SK-N-SH (cell line): ENCODE data around the gene PCNX2. TPM values are rescaled to one million over a fixed set of nuclear protein-coding genes. Genes with fewer than 3 reads are reported as not detected.

ENCODE experiments used
- CTCF ChIA-PET: fragments of 300-600, 350-600 bp; formaldehyde crosslinking; extraction: SDS; loops from one replicate; lab custom pipeline; 2021; lab: Yijun Ruan, JAX
- POLR2A ChIA-PET: fragments of 350-600 bp; sonication (Branson Sonifier 250); formaldehyde crosslinking; extraction: SDS; loops from one replicate; lab custom pipeline; 2020; ENCODE audit warnings: antibody characterized with exemption, inconsistent platforms; lab: Yijun Ruan, JAX
- DNase-seq: peaks from one replicate; pipeline ENCODE4 v3.0.0; 2012
- H2AFZ ChIP-seq: fragments of 200-600 bp; sonication (generic); 2 replicates; pipeline ENCODE4 v1.8.1; 2016; ENCODE audit warnings: antibody characterized with exemption, mild to moderate bottlenecking, low read depth
- H3F3A ChIP-seq: fragments of 200-600 bp; sonication (generic); replicated peaks from 2 replicates; pipeline ENCODE3; 2016; ENCODE audit warnings: antibody characterized with exemption, mild to moderate bottlenecking; ENCODE audit not compliant: insufficient read depth
- H3K27ac ChIP-seq, 2 experiments: fragments of 200-500 bp in 1 of 2; fragments of 200-600 bp in 1 of 2; sonication (Bioruptor generic) in 1 of 2; sonication (generic), shearing (Covaris generic) in 1 of 2; 2 replicates each; pipeline versions ENCODE4 v1.5.1 to v1.6.1; 2014 to 2016; ENCODE audit warnings: low read depth in 2 of 2, inconsistent platforms in 1 of 2, low read length in 1 of 2, mild to moderate bottlenecking in 1 of 2, mixed read lengths in 1 of 2
- H3K27me3 ChIP-seq: fragments of 200-600 bp; sonication (generic), shearing (Covaris generic); 2 replicates; pipeline ENCODE4 v1.6.1; 2016; ENCODE audit warnings: mixed run types; ENCODE audit not compliant: insufficient read depth
- H3K36me3 ChIP-seq, 2 experiments: fragments of 200-500 bp in 1 of 2; fragments of 200-600 bp in 1 of 2; sonication (Bioruptor generic) in 1 of 2; sonication (generic) in 1 of 2; replicated peaks in 1 of 2; 2 replicates each; pipeline versions ENCODE3 to v1.5.1; 2014 to 2016; ENCODE audit warnings: low read length in 1 of 2, mild to moderate bottlenecking in 1 of 2; ENCODE audit not compliant: insufficient read depth in 2 of 2, control insufficient read depth in 1 of 2
- H3K4me1 ChIP-seq, 2 experiments: fragments of 200-500 bp in 1 of 2; fragments of 200-600 bp in 1 of 2; sonication (Bioruptor generic) in 1 of 2; sonication (generic), shearing (Covaris generic) in 1 of 2; 2 replicates each; pipeline versions ENCODE4 v1.5.1 to v1.6.1; 2014 to 2016; ENCODE audit warnings: low read depth in 1 of 2, low read length in 1 of 2, mixed run types in 1 of 2; ENCODE audit not compliant: insufficient read depth in 2 of 2, control insufficient read depth in 1 of 2
- H3K4me2 ChIP-seq: fragments of 200-600 bp; sonication (generic), shearing (Covaris generic); 2 replicates; pipeline ENCODE4 v1.6.1; 2017; ENCODE audit warnings: mixed run types
- H3K4me3 ChIP-seq, 2 experiments: fragments of 200-500 bp in 1 of 2; fragments of 200-600 bp in 1 of 2; sonication (Bioruptor generic) in 1 of 2; sonication (generic), shearing (Covaris generic) in 1 of 2; 2 replicates each; pipeline versions ENCODE4 v1.5.1 to v1.8.1; 2014 to 2016; ENCODE audit warnings: low read depth in 2 of 2, inconsistent platforms in 1 of 2, low read length in 1 of 2, mild to moderate bottlenecking in 1 of 2, mixed read lengths in 1 of 2, moderate library complexity in 1 of 2
- H3K79me2 ChIP-seq: fragments of 200-600 bp; sonication (generic); 2 replicates; pipeline ENCODE4 v1.8.1; 2017; ENCODE audit warnings: mild to moderate bottlenecking; ENCODE audit not compliant: insufficient read depth
- H3K9ac ChIP-seq: fragments of 200-600 bp; sonication (generic); 2 replicates; pipeline ENCODE4 v1.6.1; 2017; ENCODE audit warnings: mixed run types
- H3K9me2 ChIP-seq: fragments of 200-600 bp; sonication (generic); 2 replicates; pipeline ENCODE4 v1.6.1; 2017; ENCODE audit warnings: mixed run types
- H3K9me3 ChIP-seq: fragments of 200-600 bp; sonication (generic); 2 replicates; pipeline ENCODE4 v1.6.1; 2017; ENCODE audit warnings: mixed run types, mild to moderate bottlenecking, moderate library complexity
- H4K20me1 ChIP-seq: fragments of 200-600 bp; sonication (generic); 2 replicates; pipeline ENCODE4 v1.6.1; 2017; ENCODE audit warnings: mild to moderate bottlenecking, mixed run types; ENCODE audit not compliant: insufficient read depth
- CHD2 ChIP-seq: fragments of 150-350 bp; IDR thresholded peaks from 2 replicates; pipeline ENCODE4 v1.6.1; 2018; ENCODE audit warnings: low read length; ENCODE audit not compliant: partially characterized antibody
- ELF1 ChIP-seq: IDR thresholded peaks from 2 replicates; pipeline ENCODE4 v1.4.0; 2012
- EP300 ChIP-seq, 2 experiments: IDR thresholded peaks; 2 replicates each; pipeline versions ENCODE4 v1.4.0 to v1.6.1; 2012; ENCODE audit warnings: borderline replicate concordance in 1 of 2, low read depth in 1 of 2, low read length in 1 of 2
- EZH2phosphoT487 ChIP-seq: fragments of 200-600 bp; sonication (generic); IDR thresholded peaks from 2 replicates; pipeline ENCODE4 v1.6.1; 2017; ENCODE audit warnings: low read depth, mixed run types, mild to moderate bottlenecking, antibody characterized with exemption, moderate library complexity, borderline replicate concordance
- FOSL2 ChIP-seq: IDR thresholded peaks from 2 replicates; pipeline ENCODE4 v1.4.0; 2012; ENCODE audit warnings: low read depth, mild to moderate bottlenecking, moderate library complexity, borderline replicate concordance
- GATA2 ChIP-seq: sonication (generic); formaldehyde crosslinking; IDR thresholded peaks from 2 replicates; pipeline ENCODE4 v1.5.0; 2020; ENCODE audit warnings: mild to moderate bottlenecking, missing genetic modification reagents
- MAX ChIP-seq: IDR thresholded peaks from 2 replicates; pipeline ENCODE4 v1.4.0; 2012; ENCODE audit warnings: low read depth
- MXI1 ChIP-seq: IDR thresholded peaks from 2 replicates; pipeline ENCODE4 v1.6.1; 2012; ENCODE audit warnings: mild to moderate bottlenecking, low read depth, low read length, improper control_type of control experiment
- NFIC ChIP-seq: IDR thresholded peaks from 2 replicates; pipeline ENCODE4 v1.4.0; 2012; ENCODE audit warnings: borderline replicate concordance
- PBX3 ChIP-seq: IDR thresholded peaks from 2 replicates; pipeline ENCODE4; 2012
- POLR2AphosphoS5 ChIP-seq: IDR thresholded peaks from 2 replicates; pipeline ENCODE4 v1.6.1; 2012; ENCODE audit warnings: low read depth, low read length
- RAD21 ChIP-seq: IDR thresholded peaks from 2 replicates; pipeline ENCODE4 v1.6.1; 2012; ENCODE audit warnings: mild to moderate bottlenecking, low read length
- RCOR1 ChIP-seq: fragments of 150-350 bp; IDR thresholded peaks from 2 replicates; pipeline ENCODE4 v1.6.1; 2017; ENCODE audit warnings: antibody characterized with exemption, low read length
- REST ChIP-seq: IDR thresholded peaks from 2 replicates; pipeline ENCODE4 v1.6.1; 2012; ENCODE audit warnings: mild to moderate bottlenecking, low read depth, low read length, moderate library complexity
- RFX5 ChIP-seq: IDR thresholded peaks from 2 replicates; pipeline ENCODE4 v1.6.1; 2012; ENCODE audit warnings: mild to moderate bottlenecking, improper control_type of control experiment, low read length
- TAF1 ChIP-seq: IDR thresholded peaks from 2 replicates; pipeline ENCODE4 v1.6.1; 2012; ENCODE audit warnings: low read depth, mild to moderate bottlenecking, low read length, moderate library complexity, borderline replicate concordance
- YY1 ChIP-seq: IDR thresholded peaks from 2 replicates; pipeline ENCODE4 v1.4.0; 2012; ENCODE audit warnings: low read depth, mild to moderate bottlenecking
- ZBTB33 ChIP-seq: IDR thresholded peaks from 2 replicates; pipeline ENCODE4 v1.4.0; 2012; ENCODE audit warnings: low read depth, borderline replicate concordance
- WGBS: methylation state at CpG from one replicate; pipeline ENCODE4 v1.1.6; 2017; ENCODE audit warnings: low lambda C conversion rate; 5-methylcytosine and 5-hydroxymethylcytosine counted together
- polyA plus RNA-seq, 3 experiments: library from polyadenylated mRNA; depleted of rRNA; stranded (reverse); fragments of >200 nt; gene quantifications; 2 replicates each; pipeline ENCODE4 v1.2.3, GENCODE V29; 2012
- TF ChIP-seq, protein P1 (sequence below): fragments of 150-350 bp; IDR thresholded peaks from 2 replicates; pipeline ENCODE4 v1.6.1; 2017; ENCODE audit warnings: antibody characterized with exemption, low read length, low read depth, borderline replicate concordance

PCNX2 gene
- polyA plus RNA-seq, 1 of the 3 experiments (the other 2 are of a cell fraction) = 10.6 TPM

DNA sequence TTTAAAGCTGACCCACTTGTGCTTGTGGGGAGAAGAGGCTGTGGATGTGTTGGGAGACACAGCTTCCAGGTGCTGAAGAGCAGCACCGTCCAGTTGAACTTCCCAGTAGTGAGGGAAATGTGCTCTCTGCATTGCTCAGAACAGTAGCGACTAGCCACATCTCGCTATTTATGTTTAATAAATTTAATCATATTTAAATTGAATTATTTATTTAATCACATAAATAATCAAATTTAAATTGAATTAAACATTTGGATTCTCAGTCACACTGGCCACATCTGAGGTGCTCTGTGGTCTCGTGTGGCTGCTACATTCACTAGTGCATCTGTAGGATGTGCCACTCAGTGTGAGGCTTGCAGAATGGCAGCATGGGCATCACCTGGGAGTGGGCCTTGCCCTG is 325.0 kb downstream of the PCNX2 start (continued):
- TF ChIP-seq, protein P1, sequence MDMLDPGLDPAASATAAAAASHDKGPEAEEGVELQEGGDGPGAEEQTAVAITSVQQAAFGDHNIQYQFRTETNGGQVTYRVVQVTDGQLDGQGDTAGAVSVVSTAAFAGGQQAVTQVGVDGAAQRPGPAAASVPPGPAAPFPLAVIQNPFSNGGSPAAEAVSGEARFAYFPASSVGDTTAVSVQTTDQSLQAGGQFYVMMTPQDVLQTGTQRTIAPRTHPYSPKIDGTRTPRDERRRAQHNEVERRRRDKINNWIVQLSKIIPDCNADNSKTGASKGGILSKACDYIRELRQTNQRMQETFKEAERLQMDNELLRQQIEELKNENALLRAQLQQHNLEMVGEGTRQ = no peak

GRCh38 chr1:232969799-232970198 is 325.7 kb downstream of the PCNX2 start:
- ChIA-PET POLR2A (no interaction called here), CTCF (interaction anchor here (1.1 to 1.4 kb wide), 3 partner anchors 9 to 17 kb away, joined by 3 to 6 read pairs (median 5); no protein-coding TSS in a partner anchor)
- DNase-seq = no peak
- H3K4me3 ChIP-seq = no peak overlapping the region
- H3K4me2 ChIP-seq = no peak overlapping the region
- H3K4me1 ChIP-seq = peaks cover 0 to 3% of the 10 kb centered on the region in 2 experiments; a peak in 1 of 4 replicates
- H2AFZ ChIP-seq = no peak overlapping the region
- H3K9me3 ChIP-seq = peaks cover 11% of the 10 kb centered on the region
- WGBS = 91% methylated on average over 5 of the region's 5 CpGs
- no peaks in the 10 kb centered on the region for H3K9me2 ChIP-seq
- no peaks in the 10 kb centered on the region for H4K20me1 ChIP-seq
- H3K27ac ChIP-seq = no peak overlapping the region
- peaks cover 40 to 90% of the 10 kb centered on the region in 2 experiments for H3K36me3 ChIP-seq
- peaks cover 3% of the 10 kb centered on the region for H3F3A ChIP-seq
- H3K9ac ChIP-seq = no peak overlapping the region
- TF ChIP-seq RFX5 (no peak), EP300 (IDR thresholded peaks at IDR 0.05; ENCODE audit: borderline replicate concordance in 1 of 2, low read depth in 1 of 2, low read length in 1 of 2) (no peak), ELF1 (no peak), RCOR1 (no peak), POLR2AphosphoS5 (no peak), YY1 (no peak), EZH2phosphoT487 (no peak), NFIC (no peak)
- no peaks in the 10 kb centered on the region for H3K79me2 ChIP-seq
- H3K27me3 ChIP-seq = no peaks in the 10 kb centered on the region

DNA sequence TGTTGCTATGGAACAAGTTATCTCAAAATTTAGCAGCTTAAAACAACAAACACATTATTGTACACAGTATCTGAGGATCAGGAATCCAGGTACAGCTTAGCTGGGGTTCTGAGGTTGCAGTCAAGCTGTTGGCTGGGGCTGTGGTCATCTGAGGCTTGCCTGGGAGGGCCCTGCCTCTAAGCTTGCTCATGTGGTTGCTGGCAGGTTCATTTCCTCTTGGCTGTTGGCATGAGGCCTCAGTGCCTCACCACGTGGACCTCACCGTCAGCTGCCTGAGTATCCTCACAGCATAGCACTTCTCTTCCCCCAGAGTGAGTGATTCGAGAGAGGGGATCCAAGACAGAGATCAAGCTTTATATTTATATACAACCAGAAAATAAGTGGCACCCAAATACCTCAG is 326.6 kb downstream of the PCNX2 start:
- Histone ChIP-seq H3K9me2 (no peaks in the 10 kb centered on the region), H3K27me3 (no peaks in the 10 kb centered on the region), H2AFZ (no peak overlapping the region), H3K36me3 (peaks cover 31 to 90% of the 10 kb centered on the region in 2 experiments), H4K20me1 (no peaks in the 10 kb centered on the region), H3K4me3 (no peak overlapping the region), H3K9me3 (peaks cover 8% of the 10 kb centered on the region), H3K79me2 (no peaks in the 10 kb centered on the region), H3K4me2 (no peak overlapping the region), H3K9ac (no peak overlapping the region), H3K4me1 (peaks cover 0 to 3% of the 10 kb centered on the region in 2 experiments; a peak in 1 of 4 replicates), H3F3A (peaks cover 3% of the 10 kb centered on the region), H3K27ac (no peak overlapping the region)
- DNase-seq = no peak
- CTCF ChIA-PET = interaction anchor here (1.0 to 1.4 kb wide), 3 partner anchors 10 to 98 kb away, joined by 3 read pairs; no protein-coding TSS in a partner anchor
- 89% methylated on average over 3 of the region's 3 CpGs for WGBS
- POLR2A ChIA-PET = no interaction called here
- no peak for TF ChIP-seq RFX5
- TF ChIP-seq GATA2 = no peak
- TF ChIP-seq REST = no peak
- no peak for TF ChIP-seq TAF1
- TF ChIP-seq MAX = no peak
- TF ChIP-seq ZBTB33 = no peak
- no peak for TF ChIP-seq EZH2phosphoT487
- no peak for TF ChIP-seq FOSL2
- TF ChIP-seq RAD21 = no peak
- no peak for TF ChIP-seq MXI1
- TF ChIP-seq CHD2 = no peak
- TF ChIP-seq PBX3 = no peak
